CD4-positive, alpha-beta T cell (primary cell): Measurements from ENCODE around the gene FEZ2. TPM values are rescaled to one million over a fixed set of nuclear protein-coding genes. Genes with fewer than 3 reads are reported as not detected.

Experiments
- ATAC-seq: fragments of 200-7000 bp; cut with Tn5 transposase; one replicate; pipeline ENCODE4 v1.10.0; 2022; ENCODE audit warnings: mild to moderate bottlenecking; ENCODE audit not compliant: poor library complexity
- CTCF ChIA-PET: fragments of 350-600 bp; sonication (Branson Sonifier 250); formaldehyde crosslinking; loops from one replicate; lab custom pipeline; 2021; ENCODE audit warnings: antibody characterized with exemption, inconsistent platforms; lab: Charles Lee
- POLR2A ChIA-PET: fragments of 350-600 bp; sonication (Branson Sonifier 250); formaldehyde crosslinking; loops from one replicate; lab custom pipeline; 2021; ENCODE audit warnings: antibody characterized with exemption, inconsistent platforms; lab: Charles Lee
- DNase-seq, 14 experiments: peaks; one replicate each; pipeline ENCODE4 v3.0.0-alpha.2; 2013 to 2020; ENCODE audit warnings: mixed read lengths in 2 of 14
- H3K27ac ChIP-seq, 2 donors: one replicate each; pipeline versions ENCODE4 v1.5.1 to v1.7.0; 2013; ENCODE audit warnings: low read length in 2 of 2, low read depth in 1 of 2, mild to moderate bottlenecking in 1 of 2
- H3K27me3 ChIP-seq, 2 experiments: 1 replicate in 1 of 2; 2 replicates in 1 of 2; pipeline versions ENCODE4 v1.6.1 to v1.7.0; 2013; ENCODE audit warnings: low read length in 2 of 2, control low read depth in 1 of 2, mild to moderate bottlenecking in 1 of 2, moderate library complexity in 1 of 2; ENCODE audit not compliant: insufficient read depth in 2 of 2, control insufficient read depth in 1 of 2
- H3K36me3 ChIP-seq: one replicate; pipeline ENCODE4 v1.6.1; 2013; ENCODE audit warnings: low read length, control low read depth; ENCODE audit not compliant: insufficient read depth
- H3K4me1 ChIP-seq: one replicate; pipeline ENCODE4 v1.6.1; 2013; ENCODE audit warnings: low read length, control low read depth; ENCODE audit not compliant: insufficient read depth
- H3K4me3 ChIP-seq: one replicate; pipeline ENCODE4 v1.5.1; 2013; ENCODE audit warnings: mild to moderate bottlenecking, low read length, moderate library complexity
- H3K9me3 ChIP-seq, 2 experiments: 1 replicate in 1 of 2; 2 replicates in 1 of 2; pipeline versions ENCODE4 v1.6.1 to v1.7.0; 2013; ENCODE audit warnings: low read length in 2 of 2, mild to moderate bottlenecking in 2 of 2, control low read depth in 1 of 2, moderate library complexity in 1 of 2; ENCODE audit not compliant: control insufficient read depth in 1 of 2, insufficient read depth in 1 of 2
- H3K27ac Mint-ChIP-seq: one replicate; pipeline ENCODE4 v1.8.0; 2020; ENCODE audit warnings: mixed read lengths
- H3K27me3 Mint-ChIP-seq: one replicate; pipeline ENCODE4 v1.8.0; 2021; ENCODE audit warnings: mixed read lengths
- H3K36me3 Mint-ChIP-seq: one replicate; pipeline ENCODE4 v1.8.0; 2021; ENCODE audit warnings: low read depth, mixed read lengths
- H3K4me1 Mint-ChIP-seq: one replicate; pipeline ENCODE4 v1.8.0; 2021; ENCODE audit warnings: low read depth, mixed read lengths
- H3K4me3 Mint-ChIP-seq: one replicate; pipeline ENCODE4 v1.8.0; 2020; ENCODE audit warnings: mild to moderate bottlenecking, mixed read lengths
- H3K9me3 Mint-ChIP-seq: one replicate; pipeline ENCODE4 v1.8.0; 2020; ENCODE audit warnings: mixed read lengths
- intact Hi-C, 2 experiments: fragments of 100-400 bp; cut with DNase I in 1 of 2; cut with micrococcal nuclease in 1 of 2; formaldehyde crosslinking; loops; one replicate each; pipeline versions ENCODE4 v1.15.1 to v1.9.0; 2023 to 2025; cut with DNase I, micrococcal nuclease
- total RNA-seq, 174 experiments: library from RNA in 2 of 174; stranded (reverse) in 2 of 174; gene quantifications; one replicate each; pipeline ENCODE4 v1.2.3 and lab custom pipeline; 2021 to 2026
- TF ChIP-seq, protein P1 (sequence below): fragments of 200-600 bp; IDR thresholded peaks from one replicate; pipeline ENCODE4 v1.8.0; 2022; ENCODE audit warnings: antibody characterized with exemption, mild to moderate bottlenecking

FEZ2 gene
- total RNA-seq, 2 experiments from 2014 or later, result 4.8 to 5.6 TPM

DNA sequence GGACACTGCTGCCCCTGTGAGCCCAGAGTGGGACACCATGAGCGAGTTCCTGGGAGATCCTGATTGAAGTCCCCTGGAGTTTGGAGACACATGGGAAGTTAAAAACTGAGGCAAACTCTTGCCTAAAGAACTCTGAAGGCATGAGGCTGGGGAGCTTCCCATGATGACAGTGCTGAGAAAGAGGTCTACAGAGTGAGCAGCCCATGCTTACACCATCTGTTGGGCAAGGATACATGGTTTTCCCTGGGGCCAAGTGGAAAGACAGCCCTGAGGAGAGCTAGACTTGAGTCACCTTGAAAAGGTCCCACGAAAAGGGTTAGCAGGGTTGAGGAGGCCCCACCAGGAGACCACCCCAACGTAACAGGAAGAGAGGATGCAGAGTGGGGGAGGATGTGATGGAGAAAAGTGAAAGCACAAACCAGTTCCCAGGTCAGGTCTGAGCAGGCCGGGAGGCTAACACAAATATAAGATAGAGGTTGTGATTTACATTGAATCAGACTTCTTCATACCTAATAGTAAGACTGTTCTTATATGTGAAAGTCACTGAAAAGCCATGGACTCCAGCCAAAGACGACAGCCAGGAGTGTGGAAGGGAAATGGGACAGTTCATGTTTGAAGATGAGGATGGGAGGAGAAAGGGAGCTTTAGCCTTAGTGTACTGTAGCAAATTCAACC lies 13.5 kb upstream of the FEZ2 start:
- Mint-ChIP-seq H3K4me1 (no peaks in the 10 kb centered on the region), H3K27ac (no peak overlapping the region), H3K27me3 (no peaks in the 10 kb centered on the region), H3K36me3 (no peaks in the 10 kb centered on the region), H3K9me3 (no peaks in the 10 kb centered on the region), H3K4me3 (no peak overlapping the region)
- H3K27ac ChIP-seq, result no peak overlapping the region
- no peak overlapping the region for H3K4me3 ChIP-seq
- ChIA-PET POLR2A (no interaction called here), CTCF (no interaction called here)
- ATAC-seq (no peak), DNase-seq (no peak)
- H3K9me3 ChIP-seq, result no peaks in the 10 kb centered on the region
- H3K4me1 ChIP-seq, result no peaks in the 10 kb centered on the region
- H3K27me3 ChIP-seq, result peaks cover 0 to 6% of the 10 kb centered on the region in 2 experiments
- no peaks in the 10 kb centered on the region for H3K36me3 ChIP-seq
- intact Hi-C loops, result no loop called here
- TF ChIP-seq, protein P1, sequence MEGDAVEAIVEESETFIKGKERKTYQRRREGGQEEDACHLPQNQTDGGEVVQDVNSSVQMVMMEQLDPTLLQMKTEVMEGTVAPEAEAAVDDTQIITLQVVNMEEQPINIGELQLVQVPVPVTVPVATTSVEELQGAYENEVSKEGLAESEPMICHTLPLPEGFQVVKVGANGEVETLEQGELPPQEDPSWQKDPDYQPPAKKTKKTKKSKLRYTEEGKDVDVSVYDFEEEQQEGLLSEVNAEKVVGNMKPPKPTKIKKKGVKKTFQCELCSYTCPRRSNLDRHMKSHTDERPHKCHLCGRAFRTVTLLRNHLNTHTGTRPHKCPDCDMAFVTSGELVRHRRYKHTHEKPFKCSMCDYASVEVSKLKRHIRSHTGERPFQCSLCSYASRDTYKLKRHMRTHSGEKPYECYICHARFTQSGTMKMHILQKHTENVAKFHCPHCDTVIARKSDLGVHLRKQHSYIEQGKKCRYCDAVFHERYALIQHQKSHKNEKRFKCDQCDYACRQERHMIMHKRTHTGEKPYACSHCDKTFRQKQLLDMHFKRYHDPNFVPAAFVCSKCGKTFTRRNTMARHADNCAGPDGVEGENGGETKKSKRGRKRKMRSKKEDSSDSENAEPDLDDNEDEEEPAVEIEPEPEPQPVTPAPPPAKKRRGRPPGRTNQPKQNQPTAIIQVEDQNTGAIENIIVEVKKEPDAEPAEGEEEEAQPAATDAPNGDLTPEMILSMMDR, result no peak

DNA sequence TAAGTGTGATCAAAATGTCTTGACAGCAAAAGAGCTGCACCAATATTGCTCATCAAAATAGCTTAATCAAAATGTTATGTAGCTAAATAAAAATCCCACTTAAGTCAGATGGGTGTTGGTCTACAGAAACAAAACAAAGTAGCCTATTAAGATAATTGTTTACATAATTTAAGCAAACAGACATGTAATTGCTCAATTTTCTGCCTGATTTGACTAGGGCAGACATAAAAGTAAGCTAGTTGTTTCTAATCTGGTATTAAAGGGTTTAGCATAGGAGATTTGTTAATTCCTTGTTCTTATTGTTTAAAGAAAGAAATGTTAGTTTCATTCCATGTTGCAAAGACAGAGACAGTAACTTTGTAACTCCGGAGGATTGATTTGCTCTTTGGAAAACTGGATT lies 11.5 kb upstream of the FEZ2 start:
- H3K27ac ChIP-seq, result no peak overlapping the region
- H3K27me3 ChIP-seq, result peaks cover 0 to 6% of the 10 kb centered on the region in 2 experiments
- CTCF ChIA-PET, result interaction anchor here (1.6 kb wide), 1 partner anchor 11 kb away, joined by 4 read pairs; no protein-coding TSS in a partner anchor
- H3K27ac Mint-ChIP-seq, result no peak overlapping the region
- H3K9me3 Mint-ChIP-seq, result no peaks in the 10 kb centered on the region
- ATAC-seq, result no peak
- H3K4me1 ChIP-seq, result no peaks in the 10 kb centered on the region
- H3K36me3 Mint-ChIP-seq, result no peaks in the 10 kb centered on the region
- intact Hi-C loops, result no loop called here
- no peak for DNase-seq
- no peaks in the 10 kb centered on the region for H3K4me1 Mint-ChIP-seq
- H3K36me3 ChIP-seq, result no peaks in the 10 kb centered on the region
- H3K9me3 ChIP-seq, result no peaks in the 10 kb centered on the region
- POLR2A ChIA-PET, result no interaction called here
- H3K27me3 Mint-ChIP-seq, result peaks cover 3% of the 10 kb centered on the region
- H3K4me3 ChIP-seq, result no peak overlapping the region
- TF ChIP-seq, protein P1, result no peak
- no peak overlapping the region for H3K4me3 Mint-ChIP-seq

DNA sequence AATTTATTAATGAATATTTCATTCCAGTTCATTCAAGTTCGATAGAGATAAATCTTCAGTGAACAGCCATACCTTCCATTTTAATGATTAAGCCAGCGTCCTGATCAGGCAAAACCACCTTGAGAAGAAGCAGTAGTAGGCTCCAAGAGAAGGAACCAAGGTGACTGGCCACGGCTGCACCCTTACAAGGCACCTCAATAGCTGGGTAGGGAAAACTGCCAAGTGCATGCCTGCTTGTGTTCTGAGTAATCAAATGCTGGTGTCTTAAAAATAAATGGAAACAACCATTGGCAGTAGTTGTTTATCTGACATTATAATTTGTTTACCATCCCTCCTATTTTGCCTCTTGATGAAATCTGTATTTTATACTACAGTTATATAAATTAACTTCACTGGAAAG lies 10.0 kb upstream of the FEZ2 start:
- ATAC-seq (no peak), DNase-seq (no peak)
- no peaks in the 10 kb centered on the region for H3K9me3 Mint-ChIP-seq
- H3K27me3 Mint-ChIP-seq, result peaks cover 3% of the 10 kb centered on the region
- POLR2A ChIA-PET, result interaction anchor here (0.7 kb wide), 1 partner anchor 45 kb away, joined by 3 read pairs; no protein-coding TSS in a partner anchor
- no peak overlapping the region for H3K4me3 Mint-ChIP-seq
- no peaks in the 10 kb centered on the region for H3K4me1 Mint-ChIP-seq
- TF ChIP-seq, protein P1, result no peak
- H3K36me3 ChIP-seq, result no peaks in the 10 kb centered on the region
- H3K4me3 ChIP-seq, result no peak overlapping the region
- intact Hi-C loops, result no loop called here
- no peaks in the 10 kb centered on the region for H3K9me3 ChIP-seq
- CTCF ChIA-PET, result no interaction called here
- H3K27me3 ChIP-seq, result peaks cover 0 to 4% of the 10 kb centered on the region in 2 experiments
- H3K27ac Mint-ChIP-seq, result no peak overlapping the region
- no peaks in the 10 kb centered on the region for H3K4me1 ChIP-seq
- H3K36me3 Mint-ChIP-seq, result no peaks in the 10 kb centered on the region
- H3K27ac ChIP-seq, result no peak overlapping the region
